GM19025 (cell line): Measurements from ENCODE around the gene PIAS2.
"Not testable (repeated sequence)": the region's sequence is repeated elsewhere in the genome, so short reads cannot be mapped to it uniquely, and the experiment has no call there.

Experiments used
- ATAC-seq: cut with Tn5 transposase; IDR thresholded peaks from one replicate; pipeline ENCODE4 v1.9.1; 2021; ENCODE audit warnings: mild to moderate bottlenecking, low read depth, moderate library complexity; ENCODE audit not compliant: unreplicated experiment

PIAS2 gene

GRCh38 chr18:46909497-46909896 lies 7.8 kb downstream of the PIAS2 start:
- no peak for ATAC-seq

GRCh38 chr18:46903406-46903805 lies 13.9 kb downstream of the PIAS2 start:
- ATAC-seq = no peak

GRCh38 chr18:46899274-46899948 lies 17.9 kb downstream of the PIAS2 start:
- peak; percentile 84 for ATAC-seq

- no peak for ATAC-seq
These were observed 23.2 kb downstream of the PIAS2 start for GRCh38 chr18:46894124-46894523.

- no peak for ATAC-seq
These were observed 23.9 kb downstream of the PIAS2 start for GRCh38 chr18:46893360-46893759.

- no peak for ATAC-seq
These were observed 24.5 kb downstream of the PIAS2 start for GRCh38 chr18:46892842-46893241.

- ATAC-seq = peak; percentile 89
These were observed 25.5 kb downstream of the PIAS2 start for GRCh38 chr18:46891742-46892214.

GRCh38 chr18:46888965-46889364 lies 28.3 kb downstream of the PIAS2 start:
- ATAC-seq = no peak

GRCh38 chr18:46886893-46887292 lies 30.4 kb downstream of the PIAS2 start:
- ATAC-seq = no peak

- no peak for ATAC-seq
These were observed 34.1 kb downstream of the PIAS2 start for GRCh38 chr18:46883180-46883579.

GRCh38 chr18:46877329-46877987 lies 39.8 kb downstream of the PIAS2 start:
- no peak for ATAC-seq

GRCh38 chr18:46868169-46868921 lies 49.0 kb downstream of the PIAS2 start:
- no peak for ATAC-seq

- ATAC-seq = no peak
These were observed 49.8 kb downstream of the PIAS2 start for GRCh38 chr18:46867367-46868143.

GRCh38 chr18:46866523-46866922 lies 50.8 kb downstream of the PIAS2 start:
- no peak for ATAC-seq

- ATAC-seq = not testable (repeated sequence)
These were observed 52.1 kb downstream of the PIAS2 start for GRCh38 chr18:46865245-46865644.

GRCh38 chr18:46859855-46860254 lies 57.5 kb downstream of the PIAS2 start:
- ATAC-seq = no peak

GRCh38 chr18:46858290-46858689 lies 59.0 kb downstream of the PIAS2 start:
- no peak for ATAC-seq

- ATAC-seq = no peak
These were observed 60.3 kb downstream of the PIAS2 start for GRCh38 chr18:46856973-46857372.

GRCh38 chr18:46849007-46849406 lies 68.3 kb downstream of the PIAS2 start:
- no peak for ATAC-seq

- ATAC-seq = no peak
These were observed 73.9 kb downstream of the PIAS2 start for GRCh38 chr18:46843372-46843771.

- no peak for ATAC-seq
These were observed 74.7 kb downstream of the PIAS2 start for GRCh38 chr18:46842583-46842982.
